GM12801 (cell line): ENCODE measurements around the gene TENT4A.

Experiments used
- TF ChIP-seq, protein P1 (sequence below): IDR thresholded peaks from one replicate; pipeline ENCODE4 v1.5.1; 2011; ENCODE audit warnings: control low read depth; ENCODE audit not compliant: insufficient read length; ENCODE audit errors: extremely low read depth

TENT4A gene

GRCh38 chr5:6718161-6718681 is 5.0 kb downstream of the TENT4A start:
- TF ChIP-seq, protein P1, sequence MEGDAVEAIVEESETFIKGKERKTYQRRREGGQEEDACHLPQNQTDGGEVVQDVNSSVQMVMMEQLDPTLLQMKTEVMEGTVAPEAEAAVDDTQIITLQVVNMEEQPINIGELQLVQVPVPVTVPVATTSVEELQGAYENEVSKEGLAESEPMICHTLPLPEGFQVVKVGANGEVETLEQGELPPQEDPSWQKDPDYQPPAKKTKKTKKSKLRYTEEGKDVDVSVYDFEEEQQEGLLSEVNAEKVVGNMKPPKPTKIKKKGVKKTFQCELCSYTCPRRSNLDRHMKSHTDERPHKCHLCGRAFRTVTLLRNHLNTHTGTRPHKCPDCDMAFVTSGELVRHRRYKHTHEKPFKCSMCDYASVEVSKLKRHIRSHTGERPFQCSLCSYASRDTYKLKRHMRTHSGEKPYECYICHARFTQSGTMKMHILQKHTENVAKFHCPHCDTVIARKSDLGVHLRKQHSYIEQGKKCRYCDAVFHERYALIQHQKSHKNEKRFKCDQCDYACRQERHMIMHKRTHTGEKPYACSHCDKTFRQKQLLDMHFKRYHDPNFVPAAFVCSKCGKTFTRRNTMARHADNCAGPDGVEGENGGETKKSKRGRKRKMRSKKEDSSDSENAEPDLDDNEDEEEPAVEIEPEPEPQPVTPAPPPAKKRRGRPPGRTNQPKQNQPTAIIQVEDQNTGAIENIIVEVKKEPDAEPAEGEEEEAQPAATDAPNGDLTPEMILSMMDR = no peak

- TF ChIP-seq, protein P1 = no peak
These were observed 5.5 kb downstream of the TENT4A start for GRCh38 chr5:6718718-6719117.

DNA sequence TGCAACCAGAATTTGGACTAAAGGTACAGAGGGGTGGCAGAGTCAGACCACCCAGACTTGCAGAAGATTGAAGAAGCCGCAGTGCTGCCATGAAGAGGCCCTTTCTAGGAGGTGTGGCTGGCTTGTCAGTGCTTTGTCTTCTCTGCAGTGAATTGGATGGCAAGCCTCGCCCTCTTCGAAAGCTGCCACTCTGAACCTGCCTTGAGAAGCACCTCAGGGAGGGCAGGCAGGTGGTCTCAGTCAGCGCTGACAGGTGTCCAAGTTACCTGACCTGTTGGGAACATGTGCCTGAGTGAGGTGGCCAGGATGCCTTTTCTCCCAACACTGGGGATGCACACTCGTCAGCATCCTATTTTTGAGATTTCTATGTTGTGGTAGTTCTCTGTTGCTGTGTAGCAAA is 6.2 kb downstream of the TENT4A start:
- TF ChIP-seq, protein P1 = no peak

DNA sequence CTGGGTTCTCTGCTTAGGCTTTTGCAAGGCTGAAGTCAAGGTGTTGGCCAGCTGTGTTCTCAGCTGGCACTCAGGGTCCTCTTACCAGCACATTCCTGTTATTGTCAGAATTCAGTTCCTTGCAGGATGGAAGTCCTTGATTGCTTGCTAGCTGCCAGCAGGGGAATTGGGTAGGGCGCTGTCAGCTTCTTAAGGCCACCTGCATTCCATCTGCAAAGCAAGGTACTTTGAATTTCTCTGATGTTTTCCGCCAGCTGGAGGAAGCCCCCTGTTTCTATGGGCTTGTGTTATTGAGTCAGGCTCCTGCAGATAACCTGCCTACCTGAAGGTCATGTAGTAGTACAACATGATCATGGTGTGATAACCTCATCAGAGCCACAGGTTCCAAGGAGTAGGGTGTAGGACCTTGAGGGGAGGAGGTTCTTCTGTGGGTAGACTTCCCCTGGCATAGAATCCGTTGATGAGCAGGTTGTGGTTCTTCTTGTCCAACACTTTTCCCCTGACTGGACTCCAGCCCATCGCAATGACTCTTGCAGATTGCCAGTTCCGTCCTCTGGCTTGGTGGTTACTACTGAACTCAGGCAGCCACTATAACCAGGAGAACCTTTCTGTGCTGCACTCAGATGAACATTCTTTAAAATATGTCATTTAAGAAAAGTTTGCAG is 6.8 kb downstream of the TENT4A start:
- TF ChIP-seq, protein P1 = no peak

GRCh38 chr5:6720561-6720921 is 7.3 kb downstream of the TENT4A start:
- TF ChIP-seq, protein P1 = no peak

DNA sequence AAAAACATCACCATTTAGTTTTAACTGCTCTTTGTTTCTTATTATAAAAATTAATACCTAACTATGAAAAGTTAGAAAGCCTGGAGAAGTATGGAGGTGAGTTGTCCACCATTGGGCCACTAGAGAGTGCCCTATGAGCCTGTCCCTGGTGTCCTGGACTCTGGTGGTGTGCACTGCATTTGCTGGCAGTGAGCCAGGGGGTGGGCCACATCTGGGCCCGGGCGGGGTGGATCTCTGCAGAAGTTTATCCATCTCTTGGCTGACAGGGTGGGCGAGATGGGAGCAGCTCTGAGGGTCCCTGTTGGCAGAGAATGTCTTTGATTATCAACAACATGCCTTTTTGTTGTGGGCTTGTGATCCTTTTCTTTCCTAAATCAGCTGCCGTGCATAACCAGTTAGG is 8.2 kb downstream of the TENT4A start:
- TF ChIP-seq, protein P1 = no peak

GRCh38 chr5:6722015-6722414 is 8.8 kb downstream of the TENT4A start:
- TF ChIP-seq, protein P1 = no peak
